ENCODE results near the gene COG4. TPM values are rescaled to one million over a fixed set of nuclear protein-coding genes. Genes with fewer than 3 reads are reported as not detected.
A peak's percentile ranks its signal among the peaks of the same experiment; 100 is the strongest.
"Not testable (repeated sequence)": the region's sequence is repeated elsewhere in the genome, so short reads cannot be mapped to it uniquely, and the experiment has no call there.

COG4 gene
- total RNA-seq, 2 donors from 2014 or later: 29.3 to 39.1 TPM

DNA sequence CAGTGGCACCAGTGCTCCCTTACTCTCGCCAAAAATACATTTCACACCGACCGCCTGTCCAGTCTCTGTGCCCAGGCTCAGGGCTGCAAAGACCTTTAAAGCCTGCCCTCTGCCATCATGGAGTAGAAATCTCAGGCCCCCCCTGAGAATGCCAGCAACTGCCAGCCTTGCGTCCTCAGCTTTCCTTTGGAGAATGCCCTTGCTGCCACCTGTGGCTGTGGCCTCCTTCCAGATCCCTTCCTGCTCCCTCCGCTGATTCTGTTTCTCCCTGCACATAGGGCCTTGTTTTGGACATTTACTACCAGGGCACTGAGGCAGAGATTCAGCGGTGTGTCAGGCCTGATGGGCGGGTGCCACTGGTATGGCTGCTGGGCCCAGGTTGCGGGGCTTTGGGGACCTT is 55.7 kb downstream of the COG4 start:
- no peak for DNase-seq (ENCODE audit: low spot score)
- intact Hi-C loops (cut with DNase I): no loop called here

DNA sequence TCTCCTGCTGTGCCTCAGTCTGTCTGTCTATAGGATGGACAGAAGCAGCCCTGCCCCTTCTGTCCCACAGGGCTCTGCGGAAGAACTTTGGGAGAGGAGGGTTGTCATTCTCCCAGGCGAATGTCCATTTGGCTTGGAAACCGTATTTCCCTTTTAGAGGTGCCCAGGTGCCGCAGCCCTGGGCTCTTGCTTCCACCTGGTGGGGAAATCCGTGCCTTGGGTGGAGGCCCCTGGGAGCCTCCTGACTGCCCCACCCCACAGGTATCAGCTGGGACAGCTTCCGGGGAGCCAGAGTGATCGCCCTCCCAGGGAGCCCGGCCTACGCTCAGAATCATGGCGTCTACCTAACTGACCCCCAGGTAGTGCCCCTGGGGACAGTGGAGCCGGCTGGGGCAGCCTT is 56.2 kb downstream of the COG4 start:
- DNase-seq (ENCODE audit: low spot score): no peak
- intact Hi-C loops (cut with DNase I): no loop called here

DNA sequence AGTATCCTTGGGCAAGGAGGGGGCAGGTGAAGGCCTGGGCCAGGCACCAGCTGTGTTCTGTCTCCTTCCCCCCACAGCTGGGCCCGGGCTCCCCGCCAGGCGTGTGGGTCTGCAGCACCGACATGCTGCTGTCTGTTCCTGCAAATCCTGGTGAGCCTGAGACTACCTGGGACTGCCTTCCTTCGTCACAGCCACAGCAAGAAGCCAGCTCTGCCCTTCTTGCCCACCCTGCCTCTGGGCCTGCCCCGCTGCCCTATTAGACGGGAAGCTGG is 56.6 kb downstream of the COG4 start:
- intact Hi-C loops (cut with DNase I): no loop called here
- no peak for DNase-seq (ENCODE audit: low spot score)

DNA sequence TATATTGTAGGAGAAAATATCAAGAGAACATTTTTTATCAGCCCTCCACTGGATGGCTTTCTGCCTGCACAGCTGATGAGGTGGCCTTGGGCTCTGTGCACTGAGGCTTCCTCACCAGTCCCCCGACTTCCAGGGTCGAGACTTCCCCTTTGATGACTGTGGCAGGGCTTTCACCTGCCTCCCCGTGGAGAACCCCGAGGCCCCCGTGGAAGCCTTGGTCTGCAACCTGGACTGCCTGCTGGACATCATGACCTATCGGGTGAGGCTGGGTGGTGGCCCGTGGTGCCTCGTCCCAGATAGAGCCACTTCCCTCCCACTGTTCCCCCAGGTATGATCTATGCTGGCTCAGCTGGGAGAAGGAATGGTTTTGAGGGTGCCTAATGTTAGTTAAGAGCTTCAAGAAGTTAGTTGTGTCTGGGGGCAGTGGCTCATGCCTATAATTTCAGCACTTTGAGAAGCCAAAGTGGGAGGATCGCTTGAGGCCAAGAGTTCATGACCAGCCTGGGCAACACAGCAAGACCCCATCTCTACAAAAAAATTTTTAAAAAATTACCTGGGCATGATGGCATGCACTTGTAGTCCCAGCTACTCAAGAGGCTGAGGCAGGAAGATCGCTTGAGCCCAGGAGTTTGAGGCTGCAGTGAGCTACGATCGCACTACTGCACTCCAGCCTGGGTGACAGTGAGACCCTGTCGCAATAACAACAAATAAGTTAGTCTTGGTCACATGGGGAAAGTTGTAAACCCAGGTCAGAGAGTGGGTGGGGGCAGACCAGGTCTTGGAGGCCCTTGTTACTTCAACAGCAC is 57.2 kb downstream of the COG4 start:
- intact Hi-C loops (cut with DNase I): no loop called here
- no peak for DNase-seq (ENCODE audit: low spot score)

DNA sequence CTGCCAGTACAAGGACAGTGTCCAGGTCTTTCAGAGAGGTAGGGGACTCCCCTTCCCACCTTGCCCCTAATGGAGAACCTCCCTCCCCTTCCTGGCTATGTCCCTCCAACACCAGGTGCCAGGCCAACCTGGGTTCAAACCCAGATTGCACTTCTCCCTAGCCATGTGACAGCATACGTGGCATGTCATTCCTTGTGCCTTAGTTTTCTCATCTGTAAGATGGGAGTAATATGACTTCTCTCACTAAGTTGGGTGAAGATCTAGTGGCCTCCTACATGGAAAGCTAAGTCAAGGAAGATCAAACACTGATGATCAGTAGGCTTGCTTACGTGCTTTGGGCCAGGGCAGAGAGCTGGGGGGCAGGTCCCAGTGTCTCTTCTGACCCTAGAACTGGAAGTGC is 60.1 kb downstream of the COG4 start:
- no peak for DNase-seq (ENCODE audit: low spot score)
- intact Hi-C loops (cut with DNase I): no loop called here

DNA sequence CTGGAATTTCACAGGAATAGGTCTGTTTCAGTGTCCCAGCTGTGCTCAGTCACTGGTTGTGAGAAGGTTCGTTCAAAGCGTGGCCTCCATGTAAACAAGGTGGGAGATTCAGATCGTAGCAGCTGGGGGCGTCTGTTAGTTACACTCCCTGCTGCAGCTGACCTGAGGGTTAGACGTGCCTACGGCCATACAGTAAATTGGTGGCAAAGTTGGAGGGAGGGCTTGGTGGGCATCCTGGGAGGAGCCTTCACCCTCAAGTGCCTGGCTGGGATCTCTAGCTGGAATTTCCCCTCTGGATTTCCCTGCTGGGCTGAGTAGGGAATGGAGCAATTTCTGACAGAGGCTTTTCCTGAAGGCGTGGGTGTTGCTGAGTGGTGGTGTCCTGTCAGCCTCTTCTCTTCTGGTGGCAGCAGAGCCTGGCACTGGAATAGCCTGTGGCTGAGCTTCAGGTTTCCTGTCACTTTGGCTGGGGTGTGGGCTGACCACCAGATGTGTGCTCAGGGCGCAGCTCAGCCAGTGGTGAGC is 62.6 kb downstream of the COG4 start:
- no peak for DNase-seq (ENCODE audit: low spot score)
- intact Hi-C loops (cut with DNase I): no loop called here

DNA sequence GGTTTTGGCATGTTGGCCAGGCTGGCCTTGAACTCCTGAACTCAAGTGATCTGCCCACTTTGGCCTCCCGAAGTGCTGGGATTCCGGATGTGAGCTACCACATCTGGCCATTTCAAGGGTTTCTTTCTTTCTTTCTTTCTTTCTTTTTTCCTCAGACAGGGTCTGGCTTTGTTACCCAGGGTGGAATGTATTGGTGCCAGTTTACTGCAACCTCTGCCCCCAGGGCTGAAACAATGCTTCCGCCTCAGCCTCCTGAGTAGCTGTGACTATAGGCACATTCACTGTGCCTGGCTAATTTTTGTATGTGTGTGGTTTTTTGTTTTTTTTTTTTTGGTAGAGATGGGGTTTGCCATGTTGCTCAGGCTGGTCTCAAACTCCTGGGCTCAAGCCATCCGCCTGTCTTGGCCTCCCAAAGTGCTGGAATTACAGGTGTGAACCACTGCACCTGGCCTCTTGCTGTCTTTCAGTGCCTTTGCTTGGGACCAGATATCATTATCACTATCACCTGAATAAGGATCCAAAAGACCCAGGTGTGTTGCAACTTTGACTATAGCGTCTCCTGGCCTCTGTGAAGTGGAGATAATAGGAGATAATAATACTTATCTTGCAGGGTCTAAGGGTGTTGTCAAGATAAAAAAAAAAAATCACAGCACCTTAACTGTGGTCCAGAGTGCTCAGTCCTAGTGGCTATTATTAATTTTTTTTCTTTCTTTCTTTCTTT is 65.7 kb downstream of the COG4 start:
- intact Hi-C loops (cut with DNase I): no loop called here
- DNase-seq (ENCODE audit: low spot score): no peak

DNA sequence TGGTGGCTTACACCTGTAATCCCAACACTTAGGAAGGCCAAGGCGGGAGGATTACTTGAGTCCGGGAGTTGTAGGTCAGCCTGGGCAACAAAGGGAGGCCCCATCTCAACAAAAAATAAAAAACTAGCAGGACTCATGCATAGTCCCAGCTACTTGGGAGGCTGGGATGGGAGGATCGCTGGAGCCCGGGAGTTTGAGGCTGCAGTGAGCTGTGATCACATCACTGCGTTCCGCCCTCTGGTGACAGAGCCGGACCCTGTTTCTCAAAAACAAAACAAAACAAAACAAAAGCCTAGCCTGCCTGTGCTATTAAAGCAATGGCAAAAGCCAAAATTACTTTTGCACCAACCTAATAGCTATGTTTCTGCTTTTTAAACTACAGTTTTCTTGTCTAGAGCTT is 67.4 kb downstream of the COG4 start:
- intact Hi-C loops (cut with DNase I): no loop called here

DNA sequence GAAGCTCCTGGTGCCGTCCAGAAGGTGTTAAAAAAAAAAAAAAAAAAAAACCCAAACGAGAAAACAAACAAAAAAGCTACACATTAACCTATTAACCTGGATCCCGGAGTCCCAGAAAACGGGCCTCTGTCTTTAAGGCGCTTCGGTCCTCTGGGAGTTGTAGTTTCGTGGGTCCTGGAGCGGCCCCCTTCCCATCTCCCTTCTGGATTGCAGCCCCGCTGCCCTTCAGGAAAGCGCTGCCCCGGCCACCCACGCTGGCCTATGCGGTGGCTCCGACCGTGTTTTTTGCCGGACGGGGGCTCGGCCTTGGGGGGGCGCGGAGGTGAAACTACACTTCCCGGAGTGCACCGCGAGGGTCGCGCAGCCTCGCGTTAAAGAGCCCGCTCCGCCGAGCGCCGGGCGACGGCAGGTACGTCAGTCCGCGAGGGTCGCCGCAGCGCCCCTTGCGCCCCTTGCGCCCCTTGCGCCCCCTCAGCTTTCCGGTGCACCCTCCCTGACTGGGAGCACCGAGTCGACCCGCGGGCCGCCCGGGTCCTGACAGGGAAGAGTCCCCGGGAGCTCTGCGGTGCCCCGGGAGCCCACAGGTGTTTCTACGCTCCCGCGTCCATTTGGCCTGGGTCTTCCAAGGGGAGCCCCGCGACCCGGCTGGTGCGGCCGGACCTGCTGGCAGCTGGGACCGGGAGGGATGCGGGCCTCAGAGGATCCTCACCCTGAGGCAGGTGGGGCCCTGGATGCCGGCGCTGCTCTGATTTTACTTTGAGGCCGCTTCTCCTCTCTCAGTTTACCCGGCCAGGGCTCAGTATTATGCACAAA is 68.9 kb downstream of the COG4 start, which contains the start of gene FCSK:
Gene FCSK (plus strand): TSS at position 374 of the 813 bp plus-strand sequence. CDS start 8,596 bp downstream, outside the sequence.
- DNase-seq (ENCODE audit: low spot score): peak; percentile 89

More for the DNA sequence above, 67.4 kb downstream of the COG4 start:
- no peak for DNase-seq (ENCODE audit: low spot score)

DNA sequence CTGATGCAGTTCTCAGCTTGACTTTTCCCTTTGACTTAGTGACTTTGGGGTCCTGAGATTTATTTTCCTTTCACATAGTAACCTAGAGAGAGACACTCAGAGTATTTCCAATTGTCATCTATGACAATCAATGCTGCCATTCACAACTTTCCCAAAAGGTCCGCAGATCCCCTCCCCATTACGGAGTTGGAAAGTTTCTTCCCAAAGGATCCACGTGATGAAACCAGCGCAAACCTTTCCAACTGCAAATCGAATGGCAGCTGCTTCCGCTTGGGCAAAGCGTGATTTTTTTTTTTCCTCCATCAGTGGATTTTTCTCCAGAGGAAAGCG is 69.5 kb downstream of the COG4 start:
- intact Hi-C loops (cut with DNase I): no loop called here

More for the DNA sequence above, 68.9 kb downstream of the COG4 start, which contains the start of gene FCSK:
- intact Hi-C loops (cut with DNase I): no loop called here

DNA sequence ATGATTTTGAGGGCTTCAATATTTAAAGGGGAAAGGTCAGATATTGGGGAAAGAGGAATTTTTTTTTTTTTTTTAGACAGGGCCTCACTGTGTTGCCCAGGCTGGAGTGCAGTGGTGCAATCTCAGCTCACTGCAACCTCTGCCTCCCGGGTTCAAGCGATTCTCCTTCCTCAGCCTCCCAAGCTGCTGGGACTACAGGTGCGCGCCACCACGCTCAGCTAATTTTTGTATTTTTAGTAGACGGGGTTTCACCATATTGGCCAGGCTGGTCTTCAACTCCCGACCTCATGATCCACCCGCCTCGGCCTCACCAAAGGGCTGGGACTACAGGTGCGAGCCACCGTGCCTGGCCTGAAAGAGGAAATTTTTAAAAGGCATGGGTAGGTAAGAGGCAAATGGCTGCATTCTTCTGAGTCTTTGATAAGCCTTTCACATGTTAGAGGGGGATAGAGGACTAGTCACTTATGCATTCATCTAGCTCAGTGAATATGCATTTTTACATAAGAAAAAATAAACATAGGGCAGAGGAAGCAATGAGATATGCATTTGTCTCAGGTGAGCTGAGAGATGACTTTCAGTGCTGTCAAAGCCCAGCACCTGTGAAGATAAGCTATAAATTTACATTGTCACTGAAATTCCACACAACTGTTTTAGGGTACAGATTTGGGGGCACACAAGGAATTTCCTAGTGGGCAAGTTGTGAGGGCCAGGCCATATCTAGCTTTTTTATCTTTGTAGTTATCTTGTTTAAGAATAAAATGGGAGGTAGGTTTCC is 70.0 kb downstream of the COG4 start:
- no peak for DNase-seq (ENCODE audit: low spot score)
- intact Hi-C loops (cut with DNase I): no loop called here

More for the DNA sequence above, 69.5 kb downstream of the COG4 start:
- no peak for DNase-seq (ENCODE audit: low spot score)

DNA sequence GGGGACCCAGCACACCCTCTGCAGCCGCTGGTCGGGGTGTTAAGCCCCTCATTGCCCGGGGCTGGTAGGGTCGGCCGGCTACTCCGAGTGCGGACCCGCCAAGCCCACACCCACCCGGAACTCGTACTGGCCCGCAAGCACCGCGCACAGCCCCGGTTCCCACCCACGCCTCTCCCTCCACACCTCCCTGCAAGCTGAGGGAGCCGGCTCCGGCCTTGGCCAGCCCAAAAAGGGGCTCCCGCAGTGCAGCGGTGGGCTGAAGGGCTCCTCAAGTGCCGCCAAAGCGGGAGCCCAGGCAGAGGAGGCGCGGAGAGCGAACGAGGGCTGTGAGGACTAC is 72.4 kb downstream of the COG4 start:
- intact Hi-C loops (cut with DNase I); DNase-seq (ENCODE audit: low spot score): not testable (repeated sequence)

DNA sequence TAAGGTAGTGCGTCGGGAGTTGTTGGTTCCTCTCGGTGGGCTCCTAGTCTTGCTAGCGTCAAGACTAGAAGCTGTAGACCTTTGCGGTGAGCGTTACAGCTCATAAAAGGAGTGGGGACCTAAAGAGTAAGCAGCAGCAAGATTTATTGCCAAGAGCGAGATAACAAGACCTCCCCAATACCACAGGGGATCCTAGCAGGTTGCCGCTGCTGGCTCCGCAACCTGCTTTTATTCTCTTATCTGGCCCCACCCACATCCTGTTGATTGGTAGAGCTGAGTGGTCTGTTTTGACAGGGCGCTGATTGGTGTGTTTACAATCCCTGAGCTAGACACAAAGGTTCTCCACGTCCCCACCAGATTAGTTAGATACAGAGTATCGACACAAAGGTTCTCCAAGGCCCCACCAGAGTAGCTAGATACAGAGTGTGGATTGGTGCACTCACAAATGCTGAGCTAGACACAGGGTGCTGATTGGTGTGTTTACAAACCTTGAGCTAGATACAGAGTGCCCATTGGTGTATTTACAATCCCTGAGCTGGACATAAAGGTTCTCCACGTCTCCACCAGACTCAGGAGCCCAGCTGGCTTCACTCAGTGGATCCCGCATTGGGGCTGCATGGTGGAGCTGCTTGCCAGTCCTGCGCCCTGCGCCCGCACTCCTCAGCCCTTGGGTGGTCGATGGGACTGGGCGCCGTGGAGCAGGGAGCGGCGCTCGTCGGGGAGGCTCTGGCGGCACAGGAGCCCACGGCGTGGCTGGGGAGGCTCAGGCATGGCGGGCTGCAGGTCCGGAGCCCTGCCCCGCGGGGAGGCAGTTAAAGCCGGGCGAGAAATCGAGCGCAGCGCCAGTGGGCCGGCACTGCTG is 73.0 kb downstream of the COG4 start:
- intact Hi-C loops (cut with DNase I); DNase-seq (ENCODE audit: low spot score): not testable (repeated sequence)

DNA sequence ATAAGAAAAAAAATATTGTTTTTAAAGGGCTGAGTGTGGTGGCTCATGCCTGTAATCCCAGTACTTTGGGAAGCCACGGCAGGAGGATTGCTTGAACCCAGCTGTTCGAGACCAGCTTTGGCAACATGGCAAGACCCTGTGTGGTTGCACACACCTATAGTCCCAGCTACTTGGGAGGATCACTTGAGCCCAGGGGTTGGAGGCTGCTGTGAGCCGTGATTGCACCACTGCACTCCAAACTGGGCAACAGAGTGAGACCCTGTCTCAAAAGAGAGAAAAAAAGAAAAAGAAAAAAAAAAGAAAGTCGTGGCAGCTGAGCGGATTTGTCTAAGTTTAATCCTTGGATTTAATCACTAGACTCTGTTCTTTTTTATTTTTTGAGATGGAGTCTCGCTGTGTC is 75.3 kb downstream of the COG4 start:
- intact Hi-C loops (cut with DNase I): no loop called here
- DNase-seq (ENCODE audit: low spot score): no peak

DNA sequence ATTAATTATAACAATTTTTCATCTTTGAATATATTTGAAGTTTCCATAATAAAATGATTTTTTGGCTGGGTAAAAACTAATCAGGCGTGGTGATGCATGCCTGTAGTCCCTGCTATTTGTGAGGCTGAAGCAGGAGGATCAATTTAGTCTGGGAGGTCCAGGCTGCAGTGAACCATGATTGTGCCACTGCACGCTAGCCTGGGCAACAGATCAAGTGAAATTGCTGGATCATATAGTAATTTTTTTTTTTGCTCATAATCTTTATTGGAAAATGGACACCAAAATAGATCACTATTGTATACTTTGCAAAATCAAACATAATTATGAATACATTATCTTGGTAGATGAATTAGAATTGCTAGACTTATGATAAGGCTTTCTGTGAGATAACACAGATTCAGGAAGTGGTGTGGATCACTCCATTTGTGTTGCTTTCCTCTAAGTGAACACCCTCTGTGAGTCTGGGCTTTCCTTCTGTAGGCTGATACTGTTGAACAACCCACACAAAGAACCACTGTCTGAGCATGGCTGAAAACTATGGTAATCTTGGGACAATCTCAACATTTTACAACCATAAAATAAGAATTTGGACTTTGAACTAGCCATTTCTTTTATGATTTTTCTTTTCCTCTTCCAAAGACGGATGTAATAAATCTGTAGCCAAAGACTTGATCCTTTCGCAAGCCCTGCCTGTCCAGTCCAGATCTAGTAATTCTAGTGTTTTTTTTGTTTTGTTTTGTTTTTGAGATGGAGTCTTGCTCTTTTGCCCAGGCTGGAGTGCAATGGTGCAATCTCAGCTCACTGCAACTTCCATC is 78.9 kb downstream of the COG4 start:
- DNase-seq (ENCODE audit: low spot score): no peak
- intact Hi-C loops (cut with DNase I): no loop called here

DNA sequence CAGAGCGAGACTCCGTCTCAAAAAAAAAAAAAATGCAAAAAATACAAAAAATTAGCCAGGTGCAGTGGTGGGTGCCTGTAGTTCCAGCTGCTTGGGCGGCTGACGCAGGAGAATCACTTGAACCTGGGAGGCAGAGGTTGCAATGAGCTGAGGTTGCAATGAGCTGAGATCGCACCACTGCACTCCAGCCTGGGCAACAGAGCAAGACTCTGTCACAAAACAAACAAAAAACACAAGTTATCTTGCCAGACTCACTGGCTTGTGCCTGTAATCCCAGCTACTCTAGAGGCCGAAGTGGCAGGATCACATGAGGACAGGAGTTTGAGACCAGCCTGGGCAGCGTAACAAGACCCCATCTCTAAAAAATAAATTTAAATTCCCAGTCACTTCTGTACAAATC is 81.0 kb downstream of the COG4 start:
- no peak for DNase-seq (ENCODE audit: low spot score)
- intact Hi-C loops (cut with DNase I): no loop called here

DNA sequence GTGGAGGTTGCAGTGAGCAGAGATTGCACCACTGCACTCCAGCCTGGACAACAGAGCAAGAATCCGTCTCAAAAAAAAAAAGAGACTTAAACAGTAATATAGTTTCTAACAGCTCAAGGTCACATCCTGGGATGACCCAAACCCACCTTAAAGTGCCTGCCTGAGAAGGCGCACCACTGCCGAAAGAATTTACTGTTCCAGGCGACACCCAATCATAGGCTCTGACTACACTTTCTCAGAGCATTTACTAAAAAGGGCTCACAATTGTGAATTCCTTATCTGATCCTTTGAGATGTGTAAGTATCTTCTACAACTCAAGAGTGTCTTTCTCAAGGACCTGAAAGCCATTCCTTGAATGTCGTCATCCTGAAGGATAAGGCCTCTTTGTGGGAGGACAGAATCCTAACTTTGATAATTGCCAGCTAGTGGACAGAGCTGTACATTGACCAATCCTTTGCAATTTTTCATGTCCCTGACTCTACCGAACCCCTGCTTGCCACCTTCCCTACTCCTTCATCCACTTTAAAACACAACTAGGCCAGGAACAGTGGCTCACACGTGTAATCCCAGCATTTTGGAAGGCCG is 81.9 kb downstream of the COG4 start:
- intact Hi-C loops (cut with DNase I): no loop called here
- DNase-seq (ENCODE audit: low spot score): no peak

Data from posterior vena cava (tissue), 2 donors.